Uterus (tissue), 4 donors: ENCODE data around the gene BUD31. TPM values are rescaled to one million over a fixed set of nuclear protein-coding genes. Genes with fewer than 3 reads are reported as not detected.

Experiments
- DNase-seq, 2 donors: peaks; one replicate each; pipeline ENCODE4 v3.0.0-alpha.2; 2019 to 2020
- H3K27ac ChIP-seq, 2 donors: fragments of 200-600 bp; sonication (generic); 1 replicate in 1 of 2; 2 replicates in 1 of 2; pipeline ENCODE4 v1.5.1; 2016 to 2018
- H3K27me3 ChIP-seq, 2 donors: fragments of 200-600 bp; sonication (generic); one replicate each; pipeline ENCODE4 v1.5.1; 2018 to 2019; ENCODE audit warnings: control low read depth in 1 of 2
- H3K36me3 ChIP-seq, 2 donors: fragments of 200-600 bp; sonication (generic); one replicate each; pipeline ENCODE4 v1.5.1; 2019; ENCODE audit warnings: control low read depth in 1 of 2
- H3K4me1 ChIP-seq, 2 donors: fragments of 200-600 bp; sonication (generic); one replicate each; pipeline ENCODE4 v1.5.1; 2018 to 2019; ENCODE audit warnings: control low read depth in 1 of 2
- H3K4me3 ChIP-seq, 2 donors: fragments of 200-600 bp; sonication (generic); 1 replicate in 1 of 2; 2 replicates in 1 of 2; pipeline ENCODE4 v1.5.1; 2018 to 2019; ENCODE audit warnings: mild to moderate bottlenecking in 1 of 2
- H3K9me3 ChIP-seq, 2 donors: fragments of 200-600 bp; sonication (generic); one replicate each; pipeline ENCODE4 v1.5.1; 2019; ENCODE audit warnings: control low read depth in 1 of 2
- POLR2A ChIP-seq, 2 donors: fragments of 450-650 bp; IDR thresholded peaks; one replicate each; pipeline ENCODE4 v1.6.1; 2016; ENCODE audit warnings: antibody characterized with exemption in 2 of 2, mild to moderate bottlenecking in 1 of 2, moderate library complexity in 1 of 2
- intact Hi-C: fragments of 100-400 bp; cut with DNase I; formaldehyde crosslinking; loops from one replicate; pipeline ENCODE4 v1.15.1; 2023; ENCODE audit warnings: low total_unique reads
- total RNA-seq, 4 donors: library from RNA; depleted of rRNA in 3 of 4; stranded (reverse); fragments of >200 nt in 3 of 4; gene quantifications; one replicate each; pipeline versions ENCODE4 v1.1.0 to v1.2.4, GENCODE V29; 2014 to 2023
- TF ChIP-seq, protein P1 (sequence below), 4 experiments: fragments of 200-600 bp in 2 of 4; fragments of 450-650 bp in 2 of 4; sonication (generic) in 2 of 4; IDR thresholded peaks; one replicate each; pipeline ENCODE4 v1.5.1; 2016 to 2019; ENCODE audit warnings: antibody characterized with exemption in 4 of 4, mild to moderate bottlenecking in 2 of 4, moderate library complexity in 1 of 4
- donor health status: DM: yes; HTN: yes; CAD: no.

Gene BUD31
- total RNA-seq, 4 donors from 2014 or later, result 29.4 to 93.2 (median 54.4) TPM

DNA sequence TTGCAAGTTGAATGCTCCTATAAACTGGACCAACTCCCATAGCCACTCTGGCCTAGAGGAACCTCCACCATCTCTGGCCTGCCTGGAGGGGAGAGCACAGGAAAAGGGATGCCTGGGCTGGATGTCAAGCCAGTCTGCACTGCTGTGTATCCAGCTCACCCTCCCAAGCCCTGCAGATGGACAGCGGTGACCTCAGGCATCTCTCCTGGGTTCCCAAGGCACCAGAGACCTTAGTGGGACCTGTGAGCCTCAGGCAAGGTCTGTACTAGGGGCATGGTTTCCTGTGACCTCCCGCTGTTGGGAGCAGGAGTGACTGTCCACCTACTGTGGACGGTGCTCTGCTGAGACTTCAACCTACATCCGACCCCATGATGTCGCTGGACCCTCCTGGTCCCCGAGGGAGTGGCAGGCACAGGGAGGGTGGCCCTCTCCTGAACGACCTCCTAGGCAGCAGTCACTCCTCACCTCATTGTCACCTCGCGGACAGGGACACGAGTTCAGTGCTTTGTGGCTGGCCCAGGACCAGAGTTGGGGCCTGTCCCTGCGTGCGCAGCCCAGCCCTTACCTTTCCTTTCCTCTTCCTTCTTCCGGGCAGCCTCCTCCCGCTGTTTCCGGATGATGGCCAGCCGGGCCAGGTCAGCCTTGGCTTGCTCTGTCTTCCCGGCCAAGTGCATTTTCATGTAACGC lies 11.3 kb upstream of the BUD31 start:
- intact Hi-C loops, result no loop called here

GRCh38 chr7:99398891-99399445 lies 9.8 kb upstream of the BUD31 start:
- H3K27ac ChIP-seq, result no peak overlapping the region
- H3K9me3 ChIP-seq, result no peaks in the 10 kb centered on the region
- H3K36me3 ChIP-seq, result no peaks in the 10 kb centered on the region
- H3K4me3 ChIP-seq, result no peak overlapping the region
- no peak for TF ChIP-seq POLR2A (IDR thresholded peaks at IDR 0.05)
- TF ChIP-seq, protein P1, sequence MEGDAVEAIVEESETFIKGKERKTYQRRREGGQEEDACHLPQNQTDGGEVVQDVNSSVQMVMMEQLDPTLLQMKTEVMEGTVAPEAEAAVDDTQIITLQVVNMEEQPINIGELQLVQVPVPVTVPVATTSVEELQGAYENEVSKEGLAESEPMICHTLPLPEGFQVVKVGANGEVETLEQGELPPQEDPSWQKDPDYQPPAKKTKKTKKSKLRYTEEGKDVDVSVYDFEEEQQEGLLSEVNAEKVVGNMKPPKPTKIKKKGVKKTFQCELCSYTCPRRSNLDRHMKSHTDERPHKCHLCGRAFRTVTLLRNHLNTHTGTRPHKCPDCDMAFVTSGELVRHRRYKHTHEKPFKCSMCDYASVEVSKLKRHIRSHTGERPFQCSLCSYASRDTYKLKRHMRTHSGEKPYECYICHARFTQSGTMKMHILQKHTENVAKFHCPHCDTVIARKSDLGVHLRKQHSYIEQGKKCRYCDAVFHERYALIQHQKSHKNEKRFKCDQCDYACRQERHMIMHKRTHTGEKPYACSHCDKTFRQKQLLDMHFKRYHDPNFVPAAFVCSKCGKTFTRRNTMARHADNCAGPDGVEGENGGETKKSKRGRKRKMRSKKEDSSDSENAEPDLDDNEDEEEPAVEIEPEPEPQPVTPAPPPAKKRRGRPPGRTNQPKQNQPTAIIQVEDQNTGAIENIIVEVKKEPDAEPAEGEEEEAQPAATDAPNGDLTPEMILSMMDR (IDR thresholded peaks at IDR 0.05), result no peak
- DNase-seq, result no peak
- H3K27me3 ChIP-seq, result no peaks in the 10 kb centered on the region
- intact Hi-C loops, result no loop called here
- H3K4me1 ChIP-seq, result no peaks in the 10 kb centered on the region

More for the DNA sequence above, 11.3 kb upstream of the BUD31 start:
- peaks cover 0 to 8% of the 10 kb centered on the region in 2 donors for H3K4me1 ChIP-seq
- no peak for TF ChIP-seq POLR2A (IDR thresholded peaks at IDR 0.05)
- TF ChIP-seq, protein P1 (IDR thresholded peaks at IDR 0.05), result no peak
- no peaks in the 10 kb centered on the region for H3K36me3 ChIP-seq
- H3K27me3 ChIP-seq, result no peaks in the 10 kb centered on the region
- no peak overlapping the region for H3K27ac ChIP-seq
- no peaks in the 10 kb centered on the region for H3K9me3 ChIP-seq
- DNase-seq, result no peak
- no peak overlapping the region for H3K4me3 ChIP-seq

- no peak for DNase-seq
- peaks cover 0 to 1% of the 10 kb centered on the region in 2 donors for H3K4me1 ChIP-seq
- H3K27me3 ChIP-seq, result no peaks in the 10 kb centered on the region
- TF ChIP-seq, protein P1 (IDR thresholded peaks at IDR 0.05), result no peak
- no peak for TF ChIP-seq POLR2A (IDR thresholded peaks at IDR 0.05)
- no peak overlapping the region for H3K4me3 ChIP-seq
- H3K36me3 ChIP-seq, result no peaks in the 10 kb centered on the region
- intact Hi-C loops, result no loop called here
- H3K9me3 ChIP-seq, result no peaks in the 10 kb centered on the region
- no peak overlapping the region for H3K27ac ChIP-seq
Observed at GRCh38 chr7:99399597-99399996, 9.2 kb upstream of the BUD31 start.

DNA sequence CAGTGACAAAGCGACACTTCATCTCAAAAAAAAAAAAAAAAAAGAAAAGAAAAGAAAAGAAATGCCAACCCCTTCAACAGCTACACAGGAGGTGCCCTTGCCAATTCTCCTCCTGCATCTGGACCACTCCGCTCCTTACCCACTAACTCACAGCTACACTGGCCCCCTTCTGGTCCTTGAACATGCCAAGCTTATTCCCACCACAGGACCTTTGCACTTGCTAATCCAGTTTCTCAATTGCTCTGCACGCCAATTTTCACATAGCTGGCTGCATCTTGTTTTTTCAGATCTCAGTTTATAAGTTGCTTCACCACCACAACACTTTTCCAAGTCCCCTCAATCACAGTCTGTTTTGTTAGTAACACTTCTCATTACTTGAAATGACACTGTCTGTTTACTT lies 5.9 kb upstream of the BUD31 start:
- H3K4me1 ChIP-seq, result peaks cover 3 to 15% of the 10 kb centered on the region in 2 donors
- H3K27me3 ChIP-seq, result no peaks in the 10 kb centered on the region
- H3K36me3 ChIP-seq, result no peaks in the 10 kb centered on the region
- intact Hi-C loops, result no loop called here
- no peak overlapping the region for H3K27ac ChIP-seq
- DNase-seq, result no peak
- H3K9me3 ChIP-seq, result no peaks in the 10 kb centered on the region
- no peak overlapping the region for H3K4me3 ChIP-seq
- TF ChIP-seq, protein P1 (IDR thresholded peaks at IDR 0.05), result no peak

DNA sequence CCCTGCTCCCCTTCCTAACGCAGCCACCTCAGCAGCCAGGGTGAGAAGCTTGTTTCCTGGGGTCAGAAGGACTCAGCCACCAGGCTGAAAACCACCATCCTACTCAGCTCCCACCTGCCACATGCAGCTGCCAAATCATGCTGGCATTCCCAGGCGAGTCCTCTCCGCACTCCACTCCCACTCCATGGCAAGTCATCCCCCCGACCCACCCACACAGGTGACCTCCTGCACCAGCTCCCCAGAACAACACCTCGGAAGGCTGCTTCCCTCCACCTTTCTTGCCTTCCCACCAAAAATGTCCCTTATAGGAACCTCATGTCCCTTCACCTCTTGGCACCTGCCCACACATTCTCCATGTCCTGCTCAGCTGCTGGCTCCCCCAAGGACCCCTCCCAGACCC lies 5.0 kb upstream of the BUD31 start:
- no peaks in the 10 kb centered on the region for H3K27me3 ChIP-seq
- no peak overlapping the region for H3K4me3 ChIP-seq
- no peak overlapping the region for H3K27ac ChIP-seq
- intact Hi-C loops, result no loop called here
- H3K9me3 ChIP-seq, result no peaks in the 10 kb centered on the region
- no peaks in the 10 kb centered on the region for H3K36me3 ChIP-seq
- no peak for TF ChIP-seq POLR2A (IDR thresholded peaks at IDR 0.05)
- TF ChIP-seq, protein P1 (IDR thresholded peaks at IDR 0.05), result no peak
- DNase-seq, result no peak
- H3K4me1 ChIP-seq, result peaks cover 3 to 15% of the 10 kb centered on the region in 2 donors
